CD14-positive monocyte (primary cell): ENCODE measurements around the gene CKM. TPM values are rescaled to one million over a fixed set of nuclear protein-coding genes. Genes with fewer than 3 reads are reported as not detected.

Source experiments
- DNase-seq, 3 donors: peaks; one replicate each; pipeline ENCODE4 v3.0.0-alpha.2; 2011 to 2022
- H2AFZ ChIP-seq: 2 replicates; pipeline ENCODE4 v1.6.0; 2012; ENCODE audit warnings: mild to moderate bottlenecking, low read depth, low read length, inconsistent platforms; ENCODE audit not compliant: insufficient read depth, poor library complexity, severe bottlenecking
- H3K27ac ChIP-seq, 2 donors: 1 replicate in 1 of 2; 2 replicates in 1 of 2; pipeline ENCODE4 v1.5.1; 2012 to 2013; ENCODE audit warnings: low read length in 2 of 2, control low read depth in 1 of 2, inconsistent platforms in 1 of 2, low read depth in 1 of 2, mild to moderate bottlenecking in 1 of 2
- H3K27me3 ChIP-seq, 2 donors: one replicate each; pipeline versions ENCODE4 v1.6.0 to v1.6.1; 2011 to 2013; ENCODE audit warnings: low read length in 2 of 2; ENCODE audit not compliant: control insufficient read depth in 2 of 2, insufficient read depth in 2 of 2
- H3K36me3 ChIP-seq, 2 donors: replicated peaks in 1 of 2; 1 replicate in 1 of 2; 2 replicates in 1 of 2; pipeline versions ENCODE4 v1.5.1 to v1.6.1; 2012 to 2013; ENCODE audit warnings: low read length in 2 of 2, control low read depth in 1 of 2, inconsistent platforms in 1 of 2, mild to moderate bottlenecking in 1 of 2; ENCODE audit not compliant: insufficient read depth in 2 of 2, control insufficient read depth in 1 of 2
- H3K4me1 ChIP-seq, 2 donors: 1 replicate in 1 of 2; 2 replicates in 1 of 2; pipeline versions ENCODE4 v1.5.1 to v1.6.1; 2012 to 2013; ENCODE audit warnings: low read length in 2 of 2, control low read depth in 1 of 2, inconsistent platforms in 1 of 2, mild to moderate bottlenecking in 1 of 2, moderate library complexity in 1 of 2; ENCODE audit not compliant: insufficient read depth in 2 of 2, control insufficient read depth in 1 of 2
- H3K4me2 ChIP-seq: replicated peaks from 2 replicates; pipeline ENCODE3; 2012; ENCODE audit warnings: low read length, moderate library complexity, mild to moderate bottlenecking; ENCODE audit not compliant: poor library complexity, severe bottlenecking; ENCODE audit errors: extremely low read depth
- H3K4me3 ChIP-seq, 3 experiments: fragments of 200-600 bp in 1 of 3; sonication (generic) in 1 of 3; replicated peaks in 1 of 3; 1 replicate in 2 of 3; 2 replicates in 1 of 3; pipeline ENCODE4 v1.5.1; 2011 to 2013; ENCODE audit warnings: low read length in 3 of 3, mild to moderate bottlenecking in 3 of 3, control low read depth in 2 of 3, low read depth in 2 of 3, inconsistent platforms in 1 of 3, moderate library complexity in 1 of 3
- H3K79me2 ChIP-seq: 2 replicates; pipeline ENCODE4 v1.6.0; 2012; ENCODE audit warnings: mild to moderate bottlenecking, control low read depth, inconsistent platforms, low read length, moderate library complexity; ENCODE audit not compliant: insufficient read depth
- H3K9ac ChIP-seq: 2 replicates; pipeline ENCODE4 v1.6.0; 2017; ENCODE audit warnings: low read length, mild to moderate bottlenecking; ENCODE audit not compliant: insufficient read depth, poor library complexity, severe bottlenecking
- H3K9me3 ChIP-seq, 2 donors: replicated peaks in 1 of 2; 1 replicate in 1 of 2; 2 replicates in 1 of 2; pipeline versions ENCODE4 v1.5.1 to v1.6.1; 2012 to 2013; ENCODE audit warnings: low read length in 2 of 2, control low read depth in 1 of 2; ENCODE audit not compliant: control insufficient read depth in 1 of 2, insufficient read depth in 1 of 2
- H4K20me1 ChIP-seq: 2 replicates; pipeline ENCODE4 v1.6.0; 2012; ENCODE audit warnings: mild to moderate bottlenecking, low read length, control low read depth, moderate library complexity; ENCODE audit not compliant: insufficient read depth
- H3K27ac Mint-ChIP-seq, 7 donors: one replicate each; pipeline ENCODE4 v1.8.0; 2020; ENCODE audit warnings: mild to moderate bottlenecking in 7 of 7, mixed read lengths in 7 of 7, moderate library complexity in 6 of 7, inconsistent platforms in 2 of 7
- H3K27me3 Mint-ChIP-seq, 3 donors: one replicate each; pipeline ENCODE4 v1.8.0; 2021 to 2022; ENCODE audit warnings: low read depth in 3 of 3, mild to moderate bottlenecking in 3 of 3, mixed read lengths in 3 of 3, moderate library complexity in 3 of 3, inconsistent platforms in 1 of 3
- H3K36me3 Mint-ChIP-seq, 2 donors: one replicate each; pipeline ENCODE4 v1.8.0; 2020; ENCODE audit warnings: mixed read lengths in 2 of 2, inconsistent platforms in 1 of 2, mild to moderate bottlenecking in 1 of 2
- H3K4me1 Mint-ChIP-seq: one replicate; pipeline ENCODE4 v1.8.0; 2020; ENCODE audit warnings: mild to moderate bottlenecking, mixed read lengths
- H3K4me3 Mint-ChIP-seq, 2 donors: one replicate each; pipeline ENCODE4 v1.8.0; 2020; ENCODE audit warnings: mild to moderate bottlenecking in 2 of 2, mixed read lengths in 2 of 2, moderate library complexity in 1 of 2
- H3K9me3 Mint-ChIP-seq, 7 donors: one replicate each; pipeline ENCODE4 v1.8.0; 2020 to 2022; ENCODE audit warnings: mixed read lengths in 7 of 7, mild to moderate bottlenecking in 6 of 7, moderate library complexity in 6 of 7, inconsistent platforms in 2 of 7
- WGBS: methylation state at CpG from one replicate; pipeline ENCODE4 v1.1.5; 2013; ENCODE audit warnings: missing lambda C conversion rate; ENCODE audit not compliant: insufficient coverage; 5-methylcytosine and 5-hydroxymethylcytosine counted together
- intact Hi-C, 2 donors: fragments of 100-400 bp; cut with micrococcal nuclease; formaldehyde crosslinking; loops; one replicate each; pipeline versions ENCODE4 v1.15.0 to v1.15.1; 2023
- polyA plus RNA-seq, 3 donors: library from polyadenylated mRNA; depleted of rRNA in 1 of 3; unstranded in 2 of 3; stranded (reverse) in 1 of 3; fragments of 300-500 nt in 2 of 3; fragments of >200 nt in 1 of 3; fragmentation: Illumina TruSeq in 2 of 3; gene quantifications; 1 replicate in 2 of 3; 2 replicates in 1 of 3; pipeline ENCODE4 v1.2.3, GENCODE V29; 2012 to 2021
- TF ChIP-seq, protein P1 (sequence below): fragments of 200-600 bp; IDR thresholded peaks from one replicate; pipeline ENCODE4 v1.8.0; 2022; ENCODE audit warnings: antibody characterized with exemption, mild to moderate bottlenecking

CKM gene
- polyA plus RNA-seq, 3 donors, result 0.17 to 0.50 (median 0.24) TPM

- Histone ChIP-seq H3K27ac (no peak overlapping the region), H3K4me1 (peaks cover 0 to 8% of the 10 kb centered on the region in 2 donors), H3K4me2 (no peak overlapping the region), H3K79me2 (no peaks in the 10 kb centered on the region), H3K4me3 (no peak overlapping the region), H2AFZ (no peak overlapping the region), H3K27me3 (no peaks in the 10 kb centered on the region), H3K9me3 (peaks cover 0 to 9% of the 10 kb centered on the region in 2 donors), H3K36me3 (peaks cover 2 to 46% of the 10 kb centered on the region in 2 donors), H4K20me1 (no peaks in the 10 kb centered on the region), H3K9ac (no peak overlapping the region)
- Mint-ChIP-seq H3K4me1 (peaks cover 7% of the 10 kb centered on the region), H3K4me3 (no peak overlapping the region), H3K27ac (peak overlapping the region in 2 of 7 donors; percentile 11 to 24), H3K36me3 (peaks cover 43 to 70% of the 10 kb centered on the region in 2 donors), H3K9me3 (peaks cover 0 to 14% (median 7%) of the 10 kb centered on the region in 7 donors), H3K27me3 (peaks cover 0 to 2% (median 2%) of the 10 kb centered on the region in 3 donors)
- no peak for DNase-seq
- TF ChIP-seq, protein P1, sequence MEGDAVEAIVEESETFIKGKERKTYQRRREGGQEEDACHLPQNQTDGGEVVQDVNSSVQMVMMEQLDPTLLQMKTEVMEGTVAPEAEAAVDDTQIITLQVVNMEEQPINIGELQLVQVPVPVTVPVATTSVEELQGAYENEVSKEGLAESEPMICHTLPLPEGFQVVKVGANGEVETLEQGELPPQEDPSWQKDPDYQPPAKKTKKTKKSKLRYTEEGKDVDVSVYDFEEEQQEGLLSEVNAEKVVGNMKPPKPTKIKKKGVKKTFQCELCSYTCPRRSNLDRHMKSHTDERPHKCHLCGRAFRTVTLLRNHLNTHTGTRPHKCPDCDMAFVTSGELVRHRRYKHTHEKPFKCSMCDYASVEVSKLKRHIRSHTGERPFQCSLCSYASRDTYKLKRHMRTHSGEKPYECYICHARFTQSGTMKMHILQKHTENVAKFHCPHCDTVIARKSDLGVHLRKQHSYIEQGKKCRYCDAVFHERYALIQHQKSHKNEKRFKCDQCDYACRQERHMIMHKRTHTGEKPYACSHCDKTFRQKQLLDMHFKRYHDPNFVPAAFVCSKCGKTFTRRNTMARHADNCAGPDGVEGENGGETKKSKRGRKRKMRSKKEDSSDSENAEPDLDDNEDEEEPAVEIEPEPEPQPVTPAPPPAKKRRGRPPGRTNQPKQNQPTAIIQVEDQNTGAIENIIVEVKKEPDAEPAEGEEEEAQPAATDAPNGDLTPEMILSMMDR, result no peak
- intact Hi-C loops, result no loop called here
- WGBS, result 71% methylated on average over 5 of the region's 6 CpGs
Observed at GRCh38 chr19:45299719-45300118, 23.0 kb downstream of the CKM start.

DNA sequence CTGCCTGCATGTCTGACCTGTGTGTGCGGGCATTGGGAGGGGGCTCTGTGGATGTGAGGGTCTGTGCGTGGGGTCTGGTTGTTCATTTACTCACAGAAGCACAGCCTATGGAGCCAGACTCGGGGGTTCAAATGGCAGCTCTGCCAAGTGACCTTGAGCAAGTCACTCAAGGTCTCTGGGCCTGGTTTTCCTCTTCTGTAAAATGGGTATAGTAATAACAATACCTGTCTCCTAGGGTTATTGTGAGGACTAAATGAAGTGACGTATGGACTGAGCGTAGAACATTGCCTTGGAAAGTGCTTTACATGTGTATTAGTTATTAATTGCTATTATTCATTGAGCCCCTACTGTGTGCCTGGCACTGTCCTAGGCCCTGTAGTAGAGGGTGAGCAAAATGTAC lies 24.4 kb downstream of the CKM start:
- intact Hi-C loops, result no loop called here
- Histone ChIP-seq H4K20me1 (no peaks in the 10 kb centered on the region), H3K9ac (no peak overlapping the region), H3K4me3 (no peak overlapping the region), H3K27ac (no peak overlapping the region), H3K4me2 (no peak overlapping the region), H3K27me3 (no peaks in the 10 kb centered on the region), H3K36me3 (peaks cover 11 to 60% of the 10 kb centered on the region in 2 donors), H2AFZ (no peak overlapping the region), H3K79me2 (no peaks in the 10 kb centered on the region), H3K4me1 (peaks cover 0 to 8% of the 10 kb centered on the region in 2 donors), H3K9me3 (peaks cover 0 to 5% of the 10 kb centered on the region in 2 donors)
- peaks cover 51 to 83% of the 10 kb centered on the region in 2 donors for H3K36me3 Mint-ChIP-seq
- H3K9me3 Mint-ChIP-seq, result peaks cover 0 to 7% (median 0%) of the 10 kb centered on the region in 7 donors
- H3K4me3 Mint-ChIP-seq, result no peak overlapping the region
- H3K27me3 Mint-ChIP-seq, result no peaks in the 10 kb centered on the region
- H3K4me1 Mint-ChIP-seq, result peaks cover 7% of the 10 kb centered on the region
- 100% methylated on average over 1 of the region's 5 CpGs for WGBS
- peak overlapping the region in 1 of 7 donors; percentile 15 for H3K27ac Mint-ChIP-seq
- TF ChIP-seq, protein P1, result no peak
- no peak for DNase-seq
